HG03108 (cell line): ENCODE measurements around the gene SLC12A6.

Experiments
- ATAC-seq: cut with Tn5 transposase; IDR thresholded peaks from one replicate; pipeline ENCODE4 v1.9.1; 2021; ENCODE audit warnings: moderate library complexity; ENCODE audit not compliant: unreplicated experiment

Gene SLC12A6

GRCh38 chr15:34271493-34271892, 66.1 kb downstream of the SLC12A6 start:
- no peak for ATAC-seq

GRCh38 chr15:34266751-34267150, 70.8 kb downstream of the SLC12A6 start:
- no peak for ATAC-seq

- ATAC-seq: no peak
Observed at GRCh38 chr15:34264076-34264475, 73.5 kb downstream of the SLC12A6 start.

GRCh38 chr15:34262362-34262761, 75.2 kb downstream of the SLC12A6 start:
- no peak for ATAC-seq

GRCh38 chr15:34259566-34259965, 78.0 kb downstream of the SLC12A6 start:
- ATAC-seq: no peak

- no peak for ATAC-seq
Observed at GRCh38 chr15:34258151-34258550, 79.4 kb downstream of the SLC12A6 start.

- ATAC-seq: no peak
Observed at GRCh38 chr15:34252545-34252944, 85.0 kb downstream of the SLC12A6 start.

- ATAC-seq: no peak
Observed at GRCh38 chr15:34248190-34248589, 89.4 kb downstream of the SLC12A6 start.

GRCh38 chr15:34246276-34246976, 91.2 kb downstream of the SLC12A6 start:
- no peak for ATAC-seq

- ATAC-seq: no peak
Observed at GRCh38 chr15:34243226-34243625, 94.4 kb downstream of the SLC12A6 start.

- no peak for ATAC-seq
Observed at GRCh38 chr15:34242331-34242710, 95.3 kb downstream of the SLC12A6 start.

GRCh38 chr15:34241376-34242330, 95.9 kb downstream of the SLC12A6 start:
- ATAC-seq: no peak

GRCh38 chr15:34240537-34240936, 97.0 kb downstream of the SLC12A6 start:
- ATAC-seq: no peak

GRCh38 chr15:34239151-34239808, 98.3 kb downstream of the SLC12A6 start:
- ATAC-seq: no peak

GRCh38 chr15:34233614-34234013, 104.0 kb downstream of the SLC12A6 start:
- ATAC-seq: no peak

GRCh38 chr15:34223904-34224596, 113.5 kb downstream of the SLC12A6 start:
- no peak for ATAC-seq

GRCh38 chr15:34217587-34218225, 119.9 kb downstream of the SLC12A6 start:
- no peak for ATAC-seq

- no peak for ATAC-seq
Observed at GRCh38 chr15:34216527-34217270, 120.9 kb downstream of the SLC12A6 start.

GRCh38 chr15:34214135-34214534, 123.4 kb downstream of the SLC12A6 start:
- no peak for ATAC-seq

- ATAC-seq: no peak
Observed at GRCh38 chr15:34213690-34214089, 123.9 kb downstream of the SLC12A6 start.
